ENCODE results near the gene MXD4.
A peak's percentile ranks its signal among the peaks of the same experiment; 100 is the strongest.
"Not testable (repeated sequence)": the region's sequence is repeated elsewhere in the genome, so short reads cannot be mapped to it uniquely, and the experiment has no call there.

The MXD4 gene

DNA sequence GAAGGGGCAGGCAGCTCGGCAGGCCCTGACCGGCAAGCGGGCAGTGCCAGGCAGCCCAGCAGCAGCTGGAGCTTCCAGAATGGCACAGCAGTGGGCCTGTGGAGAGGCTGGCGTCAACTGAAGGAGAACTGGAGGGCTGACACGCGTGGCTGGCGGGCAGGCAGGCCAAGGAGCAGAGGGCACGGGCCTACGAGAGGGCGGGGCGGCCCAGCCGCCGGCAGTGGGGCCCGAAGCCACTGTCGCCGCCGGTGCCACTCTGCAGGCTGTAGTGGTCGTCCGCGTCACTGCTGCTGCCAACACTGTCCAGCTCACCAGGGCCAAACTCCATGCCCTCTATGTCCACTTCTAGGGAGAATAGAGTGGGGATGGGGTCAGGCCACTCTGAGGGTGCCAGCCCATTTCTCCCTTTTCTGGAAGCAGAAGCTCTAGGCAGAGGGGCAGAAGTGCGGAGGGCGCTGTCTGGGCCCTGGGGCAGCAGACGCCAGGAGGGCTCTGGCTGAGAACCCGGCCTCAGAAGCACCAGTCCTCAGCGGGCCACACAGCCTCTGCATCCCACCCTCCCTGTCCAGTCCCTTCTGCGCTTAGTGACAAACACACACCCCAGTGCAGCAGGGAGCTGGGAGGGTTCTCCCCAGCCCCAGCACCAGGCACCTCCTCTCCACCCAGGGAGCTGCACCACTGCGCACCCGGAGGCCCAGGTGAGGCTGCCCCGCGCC is 11.4 kb downstream of the MXD4 start:
- DNase-seq (ENCODE audit: low spot score) = no peak

GRCh38 chr4:2249526-2250356 is 12.2 kb downstream of the MXD4 start:
- no peak for DNase-seq (ENCODE audit: low spot score)

DNA sequence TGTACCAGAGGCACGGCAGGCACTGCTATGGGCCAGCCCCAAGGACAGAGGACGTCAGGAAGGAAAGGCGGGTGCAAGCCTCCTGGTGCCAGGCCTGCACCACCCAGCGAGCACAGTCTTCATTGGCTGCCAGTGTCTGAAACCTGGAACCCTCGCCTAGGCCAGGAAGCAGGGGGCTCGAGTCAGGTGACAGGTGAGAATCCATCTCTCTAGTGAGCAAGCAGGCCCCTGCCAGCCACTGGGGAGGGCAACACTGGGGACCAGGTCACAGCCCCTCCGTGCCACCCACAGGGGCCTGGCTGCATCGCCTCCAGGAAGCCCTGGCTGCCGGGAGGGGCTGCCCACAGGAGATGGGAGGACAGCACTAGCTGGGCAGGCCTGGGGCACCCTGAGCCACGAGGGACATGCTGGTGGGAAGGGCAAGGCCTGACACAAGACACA is 13.1 kb downstream of the MXD4 start:
- no peak for DNase-seq (ENCODE audit: low spot score)

DNA sequence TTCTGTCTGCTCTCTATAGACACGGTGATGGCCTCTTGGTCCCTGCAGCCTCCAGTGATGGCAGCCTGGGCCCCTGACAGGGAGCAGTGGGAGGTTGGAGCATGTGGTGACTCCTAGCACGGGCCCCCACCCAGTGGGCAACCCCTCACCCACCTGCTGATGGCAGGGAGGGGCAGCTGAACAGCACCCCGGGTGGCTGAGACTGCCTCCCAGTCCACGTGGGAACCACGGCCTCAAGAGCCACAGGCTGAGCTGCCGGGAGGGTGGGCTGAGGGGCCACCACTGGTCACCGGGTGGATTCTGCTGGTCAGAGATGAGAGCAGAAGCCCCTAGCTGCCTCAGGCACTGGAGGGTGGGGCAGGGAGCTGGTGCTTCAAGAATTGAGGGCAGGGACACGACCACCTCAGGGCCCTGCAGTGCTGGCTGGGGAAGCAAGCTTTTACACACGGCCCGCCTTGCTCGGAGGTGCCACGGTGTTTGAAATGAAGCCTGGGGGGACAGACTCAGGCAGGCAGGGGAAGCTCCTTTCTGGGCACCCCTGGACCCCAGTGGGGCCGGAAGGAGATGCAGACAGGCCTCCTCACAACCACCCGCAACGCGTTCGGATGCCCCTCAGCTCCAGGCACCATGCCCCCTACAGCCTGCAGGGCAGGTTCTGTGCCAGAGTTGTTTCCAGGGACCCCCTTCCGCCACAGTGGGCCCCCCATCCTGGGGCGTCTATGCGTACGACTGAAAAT is 13.7 kb downstream of the MXD4 start:
- DNase-seq (ENCODE audit: low spot score) = no peak

DNA sequence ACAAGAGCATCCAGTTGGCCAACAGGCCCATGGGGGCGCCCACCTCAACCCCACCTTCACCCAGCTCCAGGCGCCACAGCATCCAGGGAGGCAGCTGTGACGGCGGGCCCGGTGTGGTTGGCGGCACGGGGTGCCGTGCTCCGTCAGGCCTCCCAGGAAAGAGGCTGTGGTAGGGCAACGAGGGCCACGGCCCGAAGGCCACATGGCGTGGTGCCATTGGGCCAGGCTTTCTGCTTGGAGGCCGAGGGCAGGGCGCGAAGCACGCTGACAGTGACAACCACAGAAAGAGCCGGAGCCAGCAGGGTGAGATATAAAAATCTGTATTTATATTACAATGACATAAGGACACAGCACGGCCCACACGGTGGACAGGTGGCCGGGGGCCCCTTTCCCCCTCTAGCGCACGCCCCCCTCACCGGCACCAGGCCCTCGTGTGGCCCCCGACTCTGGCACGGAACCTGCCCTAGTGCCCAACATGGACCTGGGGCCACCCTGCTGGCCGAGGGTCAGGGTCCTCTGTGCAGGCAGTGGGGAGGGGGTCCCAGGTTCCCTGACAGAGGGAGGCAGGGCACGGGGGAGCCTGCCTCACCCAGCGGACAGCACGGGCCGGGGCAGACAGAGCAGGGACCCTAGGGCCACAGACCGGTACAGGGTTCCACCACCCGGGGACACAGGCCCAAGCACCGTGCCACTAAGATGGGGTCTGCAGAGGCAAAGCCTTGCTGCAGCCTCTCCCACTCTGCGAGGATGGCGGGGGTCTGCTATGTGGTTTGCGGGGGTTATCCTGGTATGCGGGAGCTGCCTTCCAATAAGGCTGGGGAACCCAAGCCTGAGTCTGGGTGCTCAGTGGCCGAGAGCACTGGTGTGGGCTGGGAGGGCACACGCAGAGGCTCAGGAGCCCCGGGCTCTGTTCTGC is 14.5 kb downstream of the MXD4 start:
- DNase-seq (ENCODE audit: low spot score) = no peak

GRCh38 chr4:2246384-2247127 is 15.4 kb downstream of the MXD4 start:
- no peak for DNase-seq (ENCODE audit: low spot score)

DNA sequence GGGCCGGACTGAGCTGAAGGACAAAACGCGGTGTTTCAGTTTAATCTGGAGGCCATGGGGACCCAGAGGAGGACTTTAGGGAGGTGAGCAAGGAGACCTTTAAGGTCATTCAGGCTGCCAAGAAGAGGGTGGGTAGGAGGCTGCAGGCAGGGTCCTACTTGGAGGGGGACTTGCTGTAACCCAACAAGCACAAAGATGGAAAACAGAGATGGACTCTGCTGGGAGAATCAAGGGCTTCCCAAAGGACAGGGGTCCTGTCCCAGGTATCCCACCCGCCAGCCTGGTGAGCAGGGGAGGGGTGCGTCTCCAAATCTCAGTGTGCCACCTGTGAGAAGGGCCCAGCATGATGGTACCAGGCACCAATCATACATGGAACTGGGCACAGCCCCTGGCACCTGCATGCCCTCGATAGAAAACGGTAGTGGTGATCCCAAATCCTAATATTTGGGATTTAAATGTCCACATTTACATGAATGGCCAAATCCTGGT is 16.1 kb downstream of the MXD4 start:
- no peak for DNase-seq (ENCODE audit: low spot score)

- DNase-seq (ENCODE audit: low spot score) = no peak
Observed at GRCh38 chr4:2245057-2245786, 16.7 kb downstream of the MXD4 start.

GRCh38 chr4:2243681-2244380 is 18.1 kb downstream of the MXD4 start:
- peak; percentile 50 for DNase-seq (ENCODE audit: low spot score)

GRCh38 chr4:2241410-2242353 is 20.2 kb downstream of the MXD4 start, which contains the start of the genes HAUS3 and POLN:
Gene HAUS3 (minus strand): TSS chr4:2242121. CDS start chr4:2240946, 1,175 bp downstream.
Gene POLN (minus strand): TSS chr4:2242121. CDS start chr4:2229231, 12,890 bp downstream.
- DNase-seq (ENCODE audit: low spot score) = peak; percentile 96

- no peak for DNase-seq (ENCODE audit: low spot score)
Observed at GRCh38 chr4:2241003-2241402, 20.9 kb downstream of the MXD4 start.

DNA sequence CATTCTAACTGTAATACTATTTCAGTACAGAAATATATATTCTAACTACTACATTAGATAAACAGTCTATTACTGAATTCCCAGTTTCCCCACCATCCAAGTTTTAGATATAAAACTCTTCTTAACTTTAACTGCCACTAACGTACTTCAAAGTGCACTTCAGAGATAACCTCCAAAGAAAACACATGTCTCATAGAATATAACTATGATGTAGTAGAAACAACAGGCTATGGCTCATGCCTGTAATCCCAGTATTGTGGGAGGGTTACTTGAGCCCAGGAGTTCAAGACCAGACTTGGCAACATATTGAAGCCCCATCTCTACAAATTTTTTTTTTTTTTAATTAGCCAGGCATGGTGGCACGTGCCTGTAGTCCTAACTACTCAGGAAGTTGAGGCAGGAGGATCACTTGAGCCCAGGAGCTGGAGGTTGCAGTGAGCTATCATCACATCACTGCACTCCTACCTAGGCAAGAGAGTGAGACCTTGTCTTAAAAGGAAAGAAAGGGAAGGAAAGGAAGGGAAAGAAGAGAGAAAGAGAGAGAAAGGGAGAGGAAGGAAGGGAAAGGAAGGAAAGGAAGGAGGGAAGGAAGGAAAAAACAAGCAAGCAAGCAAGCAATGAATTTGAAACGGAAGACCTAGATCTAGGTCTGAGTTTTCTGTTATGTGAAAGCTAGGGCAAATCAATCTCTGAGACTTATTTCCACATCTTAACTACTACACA is 24.8 kb downstream of the MXD4 start:
- DNase-seq (ENCODE audit: low spot score) = no peak

- no peak for DNase-seq (ENCODE audit: low spot score)
Observed at GRCh38 chr4:2231082-2231481, 30.8 kb downstream of the MXD4 start.

- no peak for DNase-seq (ENCODE audit: low spot score)
Observed at GRCh38 chr4:2226261-2226660, 35.6 kb downstream of the MXD4 start.

GRCh38 chr4:2222838-2223237 is 39.1 kb downstream of the MXD4 start:
- no peak for DNase-seq (ENCODE audit: low spot score)

DNA sequence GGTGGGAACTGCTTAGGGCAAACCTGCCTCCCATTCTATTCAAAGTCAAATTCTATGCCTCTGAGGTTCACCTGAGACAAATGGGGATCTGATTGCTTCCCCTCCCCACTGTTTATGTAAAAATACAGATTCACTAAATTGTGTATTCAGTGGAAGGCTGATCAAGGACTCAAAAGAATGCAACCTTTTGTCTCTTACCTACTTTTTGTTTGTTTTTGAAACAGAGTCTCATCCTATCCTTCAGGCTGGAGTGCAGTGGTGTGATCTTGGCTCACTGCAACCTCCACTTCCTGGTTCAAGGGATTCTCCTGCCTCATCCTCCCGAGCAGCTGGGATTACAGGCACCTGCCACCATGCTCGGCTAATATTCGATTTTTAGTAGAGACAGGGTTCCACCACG is 40.5 kb downstream of the MXD4 start:
- not testable (repeated sequence) for DNase-seq (ENCODE audit: low spot score)

GRCh38 chr4:2220016-2220630 is 41.8 kb downstream of the MXD4 start:
- DNase-seq (ENCODE audit: low spot score) = peak; percentile 64

Measured in putamen (tissue), 1 donor.